ENCODE results near the gene ROS1.
"Not testable (repeated sequence)": the region's sequence is repeated elsewhere in the genome, so short reads cannot be mapped to it uniquely, and the experiment has no call there.

ROS1 gene

DNA sequence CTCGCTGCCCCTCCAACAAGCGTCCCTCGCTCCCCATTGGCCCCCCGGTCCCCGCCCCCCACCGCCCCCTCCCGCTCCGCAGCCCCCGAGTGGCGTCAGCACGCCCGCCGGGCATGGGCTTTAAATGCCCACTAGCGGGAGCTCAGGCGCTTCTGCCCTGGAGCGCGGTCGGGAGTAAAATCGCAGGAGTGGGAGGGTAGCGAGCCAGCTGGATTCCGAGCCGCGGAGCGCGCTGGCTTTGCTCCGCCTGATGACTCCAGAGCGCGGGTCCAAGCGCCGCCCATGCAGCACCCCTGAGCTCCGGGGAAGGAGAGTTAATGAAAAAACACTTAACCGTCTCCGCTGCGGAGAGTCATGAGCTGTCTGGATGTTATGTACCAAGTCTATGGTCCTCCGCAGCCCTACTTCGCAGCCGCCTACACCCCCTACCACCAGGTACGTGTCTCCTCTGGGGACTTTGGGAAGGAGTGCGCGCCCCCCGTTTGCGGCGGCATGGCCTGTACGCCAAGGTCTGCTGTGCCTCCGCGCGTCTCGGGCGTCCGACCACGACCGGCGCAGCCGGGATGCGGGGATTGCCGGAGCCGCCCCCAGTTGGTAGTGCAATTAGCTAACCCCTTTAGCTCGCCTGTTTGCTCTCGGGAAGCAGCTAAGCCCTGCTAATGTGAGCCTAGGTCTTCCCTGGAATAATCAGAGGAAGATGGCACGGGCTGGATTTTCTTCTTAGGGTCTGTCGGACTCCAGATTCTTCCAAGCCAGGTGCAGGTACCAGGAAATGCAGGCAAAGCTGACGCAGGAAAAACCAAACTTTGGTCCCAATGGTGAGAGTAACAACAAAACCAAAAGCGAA, 160.1 kb downstream of the ROS1 start, which contains the start of gene VGLL2:
Gene VGLL2 (plus strand): TSS at position 149 of the 847 bp plus-strand sequence. CDS start 206 bp downstream, at position 355.
- no peak for DNase-seq

GRCh38 chr6:117264692-117265409, 160.9 kb downstream of the ROS1 start:
- no peak for DNase-seq

DNA sequence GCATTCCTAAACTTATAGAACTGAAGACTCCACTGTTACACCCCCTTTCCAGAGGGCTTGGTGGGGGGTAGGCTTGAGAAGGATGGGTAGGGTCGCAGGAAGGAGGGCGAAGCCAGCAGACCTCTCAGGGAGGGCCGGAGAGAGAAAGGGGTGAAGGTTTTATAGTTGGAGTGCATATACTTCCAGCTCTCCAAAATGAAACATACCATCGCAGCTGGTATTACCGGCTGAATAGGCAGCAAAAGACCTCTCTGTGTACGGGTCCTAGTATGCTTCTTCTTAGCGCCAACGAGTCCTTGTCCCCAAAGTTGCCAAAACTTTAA, 161.4 kb downstream of the ROS1 start:
- DNase-seq = no peak

GRCh38 chr6:117263353-117263927, 162.3 kb downstream of the ROS1 start:
- no peak for DNase-seq

- no peak for DNase-seq
These were observed 162.9 kb downstream of the ROS1 start for GRCh38 chr6:117262799-117263198.

DNA sequence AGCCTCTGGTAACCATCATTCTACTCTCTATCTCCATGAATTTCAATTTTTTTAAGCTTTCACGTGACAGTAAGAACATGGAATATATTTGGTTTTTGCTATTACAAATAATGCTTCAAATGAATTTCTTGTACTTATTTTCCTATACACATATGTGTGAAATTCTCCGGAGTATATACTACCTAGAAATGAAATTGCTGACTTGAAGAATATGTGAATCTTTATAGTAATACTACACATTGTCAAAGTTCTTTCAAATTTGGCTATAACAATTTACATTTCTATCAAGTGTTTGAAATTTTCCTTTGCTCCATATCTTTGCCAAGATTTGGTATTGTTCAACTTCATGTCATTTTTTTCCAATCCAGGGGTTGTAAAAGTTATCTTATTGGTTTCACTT, 172.0 kb downstream of the ROS1 start:
- no peak for DNase-seq

DNA sequence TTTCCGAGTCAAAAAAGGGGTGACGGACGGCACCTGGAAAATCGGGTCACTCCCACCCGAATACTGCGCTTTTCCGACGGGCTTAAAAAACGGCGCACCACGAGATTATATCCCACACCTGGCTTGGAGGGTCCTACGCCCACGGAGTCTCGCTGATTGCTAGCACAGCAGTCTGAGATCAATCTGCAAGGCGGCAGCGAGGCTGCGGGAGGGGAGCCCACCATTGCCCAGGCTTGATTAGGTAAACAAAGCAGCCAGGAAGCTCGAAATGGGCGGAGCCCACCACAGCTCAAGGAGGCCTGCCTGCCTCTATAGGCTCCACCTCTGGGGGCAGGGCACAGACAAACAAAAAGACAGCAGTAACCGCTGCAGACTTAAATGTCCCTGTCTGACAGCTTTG, 180.8 kb downstream of the ROS1 start:
- DNase-seq = not testable (repeated sequence)

DNA sequence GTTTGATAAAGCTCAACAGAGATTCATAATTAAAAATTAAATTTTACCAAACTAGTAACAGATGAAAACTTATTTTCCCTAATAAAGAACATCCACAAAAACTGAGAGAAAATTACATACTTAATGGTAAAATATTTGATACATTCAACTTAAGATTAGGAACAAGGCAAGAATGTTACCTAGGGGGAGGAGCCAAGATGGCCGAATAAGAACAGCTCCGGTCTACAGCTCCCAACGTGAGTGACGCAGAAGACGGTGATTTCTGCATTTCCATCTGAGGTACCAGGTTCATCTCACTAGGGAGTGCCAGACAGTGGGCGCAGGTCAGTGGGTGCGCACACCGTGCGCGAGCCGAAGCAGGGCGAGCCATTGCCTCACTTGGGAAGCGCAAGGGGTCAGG, 181.2 kb downstream of the ROS1 start:
- DNase-seq = not testable (repeated sequence)

Measured in OCI-M1 (cell line).